Left lung (tissue), 10 donors: ENCODE measurements around the gene CEL. TPM values are rescaled to one million over a fixed set of nuclear protein-coding genes. Genes with fewer than 3 reads are reported as not detected.

ENCODE experiments used
- ATAC-seq: fragments of 200-7000 bp; cut with Tn5 transposase; one replicate; pipeline ENCODE4 v1.9.1; 2020; ENCODE audit warnings: moderate library complexity
- DNase-seq, 4 donors: peaks; one replicate each; pipeline ENCODE4 v3.0.0-alpha.2; 2013 to 2020
- H3K27ac ChIP-seq, 2 donors: fragments of 200-600 bp; sonication (generic) in 1 of 2; one replicate each; pipeline versions ENCODE4 v1.5.0 to v1.8.0; 2020 to 2021
- H3K27me3 ChIP-seq, 2 donors: fragments of 200-600 bp; sonication (generic) in 1 of 2; one replicate each; pipeline versions ENCODE4 v1.5.0 to v1.8.0; 2020 to 2021
- H3K36me3 ChIP-seq, 2 donors: fragments of 200-600 bp; sonication (generic) in 1 of 2; one replicate each; pipeline versions ENCODE4 v1.5.0 to v1.8.0; 2020 to 2021
- H3K4me1 ChIP-seq, 2 donors: fragments of 200-600 bp; one replicate each; pipeline ENCODE4 v1.8.0; 2021
- H3K4me3 ChIP-seq, 2 donors: fragments of 200-600 bp; sonication (generic) in 1 of 2; one replicate each; pipeline versions ENCODE4 v1.5.0 to v1.8.0; 2020 to 2021; ENCODE audit warnings: mild to moderate bottlenecking in 1 of 2
- H3K9me3 ChIP-seq, 2 donors: fragments of 200-600 bp; sonication (generic) in 1 of 2; one replicate each; pipeline versions ENCODE4 v1.5.0 to v1.8.0; 2020 to 2021
- intact Hi-C, 2 donors: fragments of 100-400 bp; cut with DNase I; formaldehyde crosslinking; loops; one replicate each; pipeline versions ENCODE4 v1.11.2 to v1.14.2; 2022
- polyA plus RNA-seq, 6 donors: library from polyadenylated mRNA; unstranded; fragments of 120-200 nt; gene quantifications; one replicate each; pipeline ENCODE4 v1.2.1, GENCODE V29; 2013; ENCODE audit not compliant: insufficient read length in 6 of 6
- total RNA-seq, 2 donors: library from RNA; stranded (reverse); fragmentation: NEBNext Ultra II Directional; extraction: Animal tissue kit (Norgen Biotek cat#: 25700); gene quantifications; one replicate each; pipeline ENCODE4 v1.2.1, GENCODE V29; 2021
- TF ChIP-seq, protein P1 (sequence below), 2 donors: fragments of 200-600 bp; sonication (generic) in 1 of 2; IDR thresholded peaks; one replicate each; pipeline versions ENCODE4 v1.5.0 to v1.8.0; 2021; ENCODE audit warnings: antibody characterized with exemption in 2 of 2
- donor health status: DM: no; HTN: yes; CAD: no.
- donor health status: DM: no; HTN: no; CAD: no.

CEL gene
- total and polyA plus RNA-seq, 8 donors, result 0.47 to 2.6 (median 2.0) TPM

DNA sequence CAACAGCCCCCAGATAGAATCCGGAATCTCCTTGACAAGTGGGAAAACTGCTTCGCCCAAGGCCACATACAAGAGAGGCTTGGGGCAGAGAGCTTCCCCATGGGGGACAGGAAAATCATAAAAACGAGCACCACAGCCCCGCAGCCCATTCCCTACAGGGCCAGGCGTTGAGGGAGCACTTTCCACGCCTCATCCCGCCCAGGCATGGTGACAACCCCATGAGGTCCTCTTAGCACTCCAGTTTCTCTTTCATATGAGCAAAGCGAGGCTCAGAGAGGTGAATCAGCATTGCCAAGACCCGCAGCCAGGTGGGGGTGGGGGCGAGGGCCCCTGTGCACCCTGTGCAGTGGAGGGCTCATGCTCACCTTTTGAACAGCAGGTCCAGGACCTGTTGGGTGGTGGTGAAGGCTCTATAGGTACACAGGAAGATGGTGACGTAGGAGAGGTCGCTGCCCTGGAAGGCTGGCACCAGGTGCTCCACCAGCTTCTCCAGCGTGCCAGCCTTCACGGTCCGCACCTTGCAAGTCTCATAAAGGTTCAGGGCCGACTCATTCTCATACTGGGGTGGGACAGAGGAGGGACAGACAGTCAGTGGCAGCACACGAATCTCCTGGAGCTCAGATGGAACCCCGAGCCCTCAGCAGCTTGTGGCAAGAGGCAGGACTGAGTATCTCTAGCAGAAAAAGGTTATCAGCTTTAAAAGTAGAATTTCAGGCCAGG, 48.3 kb downstream of the CEL start:
- peaks cover 0 to 67% of the 10 kb centered on the region in 2 donors for H3K36me3 ChIP-seq
- H3K27me3 ChIP-seq, result no peaks in the 10 kb centered on the region
- H3K9me3 ChIP-seq, result no peaks in the 10 kb centered on the region
- no peak overlapping the region for H3K4me3 ChIP-seq
- intact Hi-C loops, result no loop called here
- H3K27ac ChIP-seq, result no peak overlapping the region
- H3K4me1 ChIP-seq, result peaks cover 21 to 40% of the 10 kb centered on the region in 2 donors
- TF ChIP-seq, protein P1, sequence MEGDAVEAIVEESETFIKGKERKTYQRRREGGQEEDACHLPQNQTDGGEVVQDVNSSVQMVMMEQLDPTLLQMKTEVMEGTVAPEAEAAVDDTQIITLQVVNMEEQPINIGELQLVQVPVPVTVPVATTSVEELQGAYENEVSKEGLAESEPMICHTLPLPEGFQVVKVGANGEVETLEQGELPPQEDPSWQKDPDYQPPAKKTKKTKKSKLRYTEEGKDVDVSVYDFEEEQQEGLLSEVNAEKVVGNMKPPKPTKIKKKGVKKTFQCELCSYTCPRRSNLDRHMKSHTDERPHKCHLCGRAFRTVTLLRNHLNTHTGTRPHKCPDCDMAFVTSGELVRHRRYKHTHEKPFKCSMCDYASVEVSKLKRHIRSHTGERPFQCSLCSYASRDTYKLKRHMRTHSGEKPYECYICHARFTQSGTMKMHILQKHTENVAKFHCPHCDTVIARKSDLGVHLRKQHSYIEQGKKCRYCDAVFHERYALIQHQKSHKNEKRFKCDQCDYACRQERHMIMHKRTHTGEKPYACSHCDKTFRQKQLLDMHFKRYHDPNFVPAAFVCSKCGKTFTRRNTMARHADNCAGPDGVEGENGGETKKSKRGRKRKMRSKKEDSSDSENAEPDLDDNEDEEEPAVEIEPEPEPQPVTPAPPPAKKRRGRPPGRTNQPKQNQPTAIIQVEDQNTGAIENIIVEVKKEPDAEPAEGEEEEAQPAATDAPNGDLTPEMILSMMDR (IDR thresholded peaks at IDR 0.05), result no peak
- ATAC-seq, result no peak
- peak in 2 of 4 donors; percentile 23 to 42 for DNase-seq

DNA sequence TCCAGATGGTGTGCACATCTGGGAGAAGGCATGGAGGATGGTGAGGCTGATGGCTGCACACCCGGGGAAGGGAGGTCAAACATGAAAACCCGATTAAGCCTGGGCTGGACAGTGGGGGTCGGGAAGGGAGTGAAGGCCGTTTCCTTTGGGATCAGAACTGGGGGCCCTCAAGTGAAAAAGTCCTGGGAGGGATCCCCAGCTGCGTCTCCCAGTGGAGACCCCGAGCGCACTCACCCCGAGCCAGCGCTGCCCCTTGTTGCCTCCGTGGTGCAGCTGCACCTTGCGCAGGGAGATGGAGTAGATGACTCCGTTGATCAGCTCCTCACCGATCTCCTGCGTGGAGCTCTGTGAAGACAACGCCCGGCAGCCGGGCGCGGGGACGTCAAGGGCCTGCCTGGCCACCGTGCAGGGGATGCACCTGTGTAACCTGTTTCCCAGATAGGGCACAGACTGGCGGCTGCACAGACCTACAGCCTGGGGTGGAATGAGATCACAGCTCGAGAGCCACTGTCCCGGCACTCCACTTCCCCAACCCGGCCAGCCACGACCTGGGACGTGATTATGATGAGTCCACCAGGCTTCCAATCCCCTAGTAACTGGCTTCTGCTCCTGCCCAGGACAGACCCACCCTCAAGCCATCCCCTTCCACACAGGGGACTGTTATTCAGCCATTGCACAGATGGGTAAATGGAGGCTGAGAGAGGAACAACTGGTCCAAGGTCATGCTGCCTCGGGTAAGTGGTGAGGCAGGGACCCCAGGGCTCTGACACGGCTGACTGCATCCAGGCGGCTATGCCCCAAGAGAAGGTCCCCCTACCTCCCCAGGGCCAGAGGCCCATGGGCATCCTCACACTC, 50.3 kb downstream of the CEL start:
- Histone ChIP-seq H3K4me1 (peaks cover 30 to 59% of the 10 kb centered on the region in 2 donors), H3K27ac (peak overlapping the region; percentile 13 to 92), H3K27me3 (no peaks in the 10 kb centered on the region), H3K4me3 (peak overlapping the region in 1 of 2 donors; percentile 17), H3K36me3 (peaks cover 0 to 50% of the 10 kb centered on the region in 2 donors), H3K9me3 (no peaks in the 10 kb centered on the region)
- ATAC-seq, result no peak
- intact Hi-C loops, result no loop called here
- DNase-seq, result peak in 2 of 4 donors; percentile 34 to 84
- TF ChIP-seq, protein P1 (IDR thresholded peaks at IDR 0.05), result no peak

DNA sequence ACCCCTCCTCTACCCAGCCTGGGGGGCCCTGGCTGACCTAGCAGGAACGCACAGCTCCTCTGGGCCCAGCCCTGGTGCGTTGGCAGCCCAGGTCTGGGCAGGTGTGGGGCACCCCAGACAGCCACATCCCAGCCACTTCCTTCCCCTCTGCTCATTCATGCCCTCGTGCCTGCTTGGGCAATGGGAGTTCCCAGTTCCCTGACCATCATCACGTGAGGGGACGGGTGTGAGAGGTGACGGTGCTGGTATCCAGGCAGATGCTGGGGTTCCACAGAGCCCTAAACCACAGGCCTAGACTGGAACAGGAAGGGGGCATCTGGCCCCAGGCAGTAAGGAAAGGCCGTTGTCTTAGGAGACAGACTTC, 50.9 kb downstream of the CEL start:
- Histone ChIP-seq H3K36me3 (peaks cover 0 to 44% of the 10 kb centered on the region in 2 donors), H3K9me3 (no peaks in the 10 kb centered on the region), H3K4me3 (peak overlapping the region in 1 of 2 donors; percentile 21), H3K27me3 (no peaks in the 10 kb centered on the region), H3K27ac (peak overlapping the region; percentile 58 to 92), H3K4me1 (peaks cover 30 to 65% of the 10 kb centered on the region in 2 donors)
- intact Hi-C loops, result no loop called here
- peak; percentile 41 for ATAC-seq
- peak in 2 of 4 donors; percentile 91 to 93 for DNase-seq
- TF ChIP-seq, protein P1 (IDR thresholded peaks at IDR 0.05), result no peak

DNA sequence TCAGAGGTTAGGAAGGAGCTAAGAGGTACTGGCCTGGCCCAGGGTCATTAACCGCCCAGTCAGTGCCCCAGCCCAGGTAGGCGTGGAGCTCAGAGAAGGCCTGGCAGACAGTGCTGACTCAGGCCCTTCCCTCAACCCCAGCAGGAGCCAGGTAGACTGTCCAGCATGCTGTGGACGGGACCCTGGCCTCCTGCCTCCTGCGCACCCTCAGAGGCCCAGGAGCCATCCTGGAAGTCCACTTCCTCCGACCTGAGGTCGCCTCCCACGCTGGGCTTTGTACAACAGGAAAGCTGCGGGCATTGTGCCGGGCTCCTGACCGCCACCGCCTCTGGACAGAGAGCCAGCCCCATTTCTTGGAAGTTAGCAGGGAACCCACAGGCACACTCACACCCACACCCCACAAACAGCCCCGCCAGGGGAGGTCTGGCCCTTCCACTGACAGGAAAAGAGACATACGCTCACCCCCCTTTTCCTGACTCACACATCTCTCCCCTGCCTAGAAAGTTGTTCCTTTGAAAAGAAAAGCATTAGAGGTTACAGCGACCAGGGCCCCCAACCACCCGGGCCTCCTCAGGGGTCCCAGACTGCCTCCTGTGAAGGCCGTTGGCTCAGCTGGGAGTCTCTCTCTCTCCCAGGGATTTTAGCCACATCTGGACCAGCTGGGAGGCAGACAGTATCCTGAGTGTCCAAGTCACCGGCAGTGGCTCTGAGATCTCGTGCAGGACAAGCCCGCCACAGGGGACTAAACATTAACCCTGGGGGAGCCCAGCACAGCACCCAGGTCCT, 51.6 kb downstream of the CEL start:
- Histone ChIP-seq H3K27ac (peak overlapping the region; percentile 58 to 92), H3K9me3 (no peaks in the 10 kb centered on the region), H3K27me3 (no peaks in the 10 kb centered on the region), H3K4me3 (peak overlapping the region in 1 of 2 donors; percentile 21), H3K36me3 (peaks cover 0 to 36% of the 10 kb centered on the region in 2 donors), H3K4me1 (peaks cover 34 to 72% of the 10 kb centered on the region in 2 donors)
- ATAC-seq (peak; percentile 26), DNase-seq (peak in 2 of 4 donors; percentile 86 to 89)
- intact Hi-C loops, result no loop called here
- TF ChIP-seq, protein P1 (IDR thresholded peaks at IDR 0.05), result no peak
